ENCODE measurements around the gene VPS11.

The VPS11 gene

DNA sequence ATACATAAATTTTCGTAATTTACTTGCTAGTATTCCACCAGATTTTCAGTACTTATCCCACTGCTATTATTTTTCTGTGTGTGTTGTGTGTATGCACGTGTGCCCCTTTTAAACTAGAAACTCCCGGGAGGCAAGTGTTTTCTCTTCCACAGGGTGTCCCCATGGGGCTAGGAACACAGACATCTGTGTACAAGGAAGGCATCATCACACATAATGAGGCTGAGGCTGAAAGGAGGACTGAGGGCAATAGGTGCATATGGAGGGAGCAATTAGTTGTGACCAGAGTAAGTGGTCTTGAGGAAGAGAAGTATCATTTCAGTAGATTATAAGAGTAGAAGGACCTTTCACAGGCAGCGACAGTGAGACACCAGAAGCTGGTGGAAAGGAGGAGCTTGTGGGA, 36.2 kb downstream of the VPS11 start:
- no peaks in the 10 kb centered on the region for H3K36me3 ChIP-seq (ENCODE audit: insufficient read depth, low read length)
- no peak overlapping the region for H3K9ac ChIP-seq (ENCODE audit: low read depth, low read length, poor library complexity, severe bottlenecking)
- H3K4me1 ChIP-seq (ENCODE audit: insufficient read depth, low read length, poor library complexity, severe bottlenecking), result peaks cover 35% of the 10 kb centered on the region
- no peaks in the 10 kb centered on the region for H3K27me3 ChIP-seq (ENCODE audit: insufficient read depth, low read length, poor library complexity, severe bottlenecking)
- peaks cover 48% of the 10 kb centered on the region for H3K79me2 ChIP-seq (ENCODE audit: insufficient read depth, low read length)
- H2AFZ ChIP-seq (ENCODE audit: low read length), result no peak overlapping the region
- no peak for TF ChIP-seq EZH2phosphoT487 (IDR thresholded peaks at IDR 0.05; ENCODE audit: borderline replicate concordance)
- TF ChIP-seq, protein P1, sequence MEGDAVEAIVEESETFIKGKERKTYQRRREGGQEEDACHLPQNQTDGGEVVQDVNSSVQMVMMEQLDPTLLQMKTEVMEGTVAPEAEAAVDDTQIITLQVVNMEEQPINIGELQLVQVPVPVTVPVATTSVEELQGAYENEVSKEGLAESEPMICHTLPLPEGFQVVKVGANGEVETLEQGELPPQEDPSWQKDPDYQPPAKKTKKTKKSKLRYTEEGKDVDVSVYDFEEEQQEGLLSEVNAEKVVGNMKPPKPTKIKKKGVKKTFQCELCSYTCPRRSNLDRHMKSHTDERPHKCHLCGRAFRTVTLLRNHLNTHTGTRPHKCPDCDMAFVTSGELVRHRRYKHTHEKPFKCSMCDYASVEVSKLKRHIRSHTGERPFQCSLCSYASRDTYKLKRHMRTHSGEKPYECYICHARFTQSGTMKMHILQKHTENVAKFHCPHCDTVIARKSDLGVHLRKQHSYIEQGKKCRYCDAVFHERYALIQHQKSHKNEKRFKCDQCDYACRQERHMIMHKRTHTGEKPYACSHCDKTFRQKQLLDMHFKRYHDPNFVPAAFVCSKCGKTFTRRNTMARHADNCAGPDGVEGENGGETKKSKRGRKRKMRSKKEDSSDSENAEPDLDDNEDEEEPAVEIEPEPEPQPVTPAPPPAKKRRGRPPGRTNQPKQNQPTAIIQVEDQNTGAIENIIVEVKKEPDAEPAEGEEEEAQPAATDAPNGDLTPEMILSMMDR (conservative IDR thresholded peaks at IDR 0.05; ENCODE audit: low read length), result 0 out of 2 replicates have a peak, but pooled peaks have one; percentile 32
- no peak overlapping the region for H3K4me2 ChIP-seq (ENCODE audit: low read depth, low read length, poor library complexity, severe bottlenecking)
- no peaks in the 10 kb centered on the region for H3K9me2 ChIP-seq (replicated peaks; ENCODE audit: low read depth, low read length)
- no peaks in the 10 kb centered on the region for H3F3A ChIP-seq (ENCODE audit: low read depth)
- no peaks in the 10 kb centered on the region for H4K20me1 ChIP-seq (ENCODE audit: insufficient read depth, low read length, poor library complexity, severe bottlenecking)
- H3K4me3 ChIP-seq (ENCODE audit: low read length, poor library complexity, severe bottlenecking), result no peak overlapping the region
- no peaks in the 10 kb centered on the region for H3K9me3 ChIP-seq (ENCODE audit: insufficient read depth, low read depth, low read length)

DNA sequence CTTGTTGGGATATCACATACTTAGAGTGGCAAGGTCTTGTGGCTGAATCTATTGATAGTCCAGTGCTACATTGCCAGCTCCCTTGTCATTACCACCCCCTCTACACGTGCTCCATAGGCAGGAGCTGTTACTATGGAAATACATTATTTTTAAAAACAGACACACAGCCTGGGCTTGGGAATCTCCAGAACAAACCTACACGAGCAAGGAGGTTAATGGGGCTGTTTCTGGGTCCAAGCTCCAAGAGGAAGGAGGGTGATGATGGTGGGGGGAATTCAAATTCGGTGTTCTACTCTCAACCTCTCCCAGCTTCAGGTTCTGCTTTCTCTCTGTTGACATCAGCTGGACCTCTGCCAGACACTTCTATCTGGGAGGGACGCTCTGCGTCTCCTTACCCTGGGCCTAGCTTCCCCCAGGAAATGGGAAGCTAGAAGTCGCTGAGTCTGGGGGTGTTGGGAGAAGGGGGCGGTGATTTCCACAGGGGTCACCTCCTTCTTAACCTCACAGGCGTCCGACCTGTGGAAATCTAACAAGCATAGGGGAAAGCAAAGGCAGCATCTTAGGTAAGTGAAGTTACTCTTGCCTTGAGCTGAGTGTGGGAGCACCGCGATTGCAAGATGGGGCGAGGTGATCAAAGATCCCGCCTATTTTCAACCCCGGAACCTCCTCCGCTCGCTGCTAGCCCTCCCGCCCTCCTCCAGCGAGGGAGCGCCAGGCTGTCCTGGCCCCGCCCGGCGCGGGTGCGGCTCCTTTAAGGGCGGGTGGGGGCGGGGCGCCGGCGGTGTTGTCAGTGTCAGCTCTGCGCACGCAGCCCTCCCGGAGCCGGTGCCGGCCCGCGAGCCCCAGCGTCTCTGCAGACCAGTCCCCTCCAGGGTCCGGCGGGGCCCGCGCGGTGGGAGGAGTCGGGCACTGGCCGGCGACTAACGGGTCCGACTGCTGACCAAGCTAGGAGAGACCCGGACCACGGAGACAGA, 39.2 kb downstream of the VPS11 start, which contains the start of gene C2CD2L:
TSS of gene C2CD2L (plus strand) at position 781 of the 974 bp plus-strand sequence. CDS start 398 bp downstream, outside the sequence.
- H3K9me2 ChIP-seq (replicated peaks; ENCODE audit: low read depth, low read length), result no peaks in the 10 kb centered on the region
- no peaks in the 10 kb centered on the region for H3F3A ChIP-seq (ENCODE audit: low read depth)
- peak within 1 kb of the TSS; percentile 100 for H3K4me2 ChIP-seq (ENCODE audit: low read depth, low read length, poor library complexity, severe bottlenecking)
- peak within 1 kb of the TSS; percentile 92 for H3K9ac ChIP-seq (ENCODE audit: low read depth, low read length, poor library complexity, severe bottlenecking)
- no peaks in the 10 kb centered on the region for H4K20me1 ChIP-seq (ENCODE audit: insufficient read depth, low read length, poor library complexity, severe bottlenecking)
- peaks cover 35% of the 10 kb centered on the region for H3K79me2 ChIP-seq (ENCODE audit: insufficient read depth, low read length)
- TF ChIP-seq, protein P1 (conservative IDR thresholded peaks at IDR 0.05; ENCODE audit: low read length), result no peak
- TF ChIP-seq EZH2phosphoT487 (IDR thresholded peaks at IDR 0.05; ENCODE audit: borderline replicate concordance), result no peak
- H3K27me3 ChIP-seq (ENCODE audit: insufficient read depth, low read length, poor library complexity, severe bottlenecking), result no peaks in the 10 kb centered on the region
- peak within 1 kb of the TSS; percentile 96 for H2AFZ ChIP-seq (ENCODE audit: low read length)
- peak within 1 kb of the TSS; percentile 80 for H3K4me3 ChIP-seq (ENCODE audit: low read length, poor library complexity, severe bottlenecking)
- H3K9me3 ChIP-seq (ENCODE audit: insufficient read depth, low read depth, low read length), result no peaks in the 10 kb centered on the region
- H3K4me1 ChIP-seq (ENCODE audit: insufficient read depth, low read length, poor library complexity, severe bottlenecking), result peaks cover 36% of the 10 kb centered on the region
- peaks cover 4% of the 10 kb centered on the region; the same call in 1 of the 2 replicates for H3K36me3 ChIP-seq (ENCODE audit: insufficient read depth, low read length)

DNA sequence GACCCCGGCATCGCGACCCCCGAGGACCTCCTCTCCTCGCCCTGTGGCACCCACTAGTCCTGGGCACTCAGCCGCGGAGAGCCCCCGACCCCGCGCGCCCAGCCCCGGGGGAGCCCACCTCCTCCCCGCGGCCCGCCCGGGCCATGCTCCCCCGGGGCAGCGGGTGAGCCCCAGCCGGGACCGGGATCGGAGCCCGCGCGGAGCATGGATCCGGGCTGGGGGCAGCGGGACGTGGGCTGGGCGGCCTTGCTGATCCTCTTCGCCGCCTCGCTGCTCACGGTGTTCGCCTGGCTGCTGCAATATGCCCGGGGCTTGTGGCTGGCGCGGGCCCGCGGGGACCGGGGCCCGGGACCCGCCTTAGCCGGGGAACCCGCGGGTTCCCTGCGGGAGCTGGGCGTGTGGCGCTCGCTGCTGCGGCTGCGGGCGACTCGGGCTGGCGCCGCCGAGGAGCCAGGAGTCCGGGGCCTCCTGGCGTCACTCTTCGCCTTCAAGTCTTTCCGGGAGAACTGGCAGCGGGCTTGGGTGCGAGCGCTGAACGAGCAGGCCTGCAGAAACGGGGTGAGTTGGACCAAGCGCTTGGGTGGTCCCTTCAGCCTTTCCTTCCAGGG, 40.0 kb downstream of the VPS11 start:
- H3K79me2 ChIP-seq (ENCODE audit: insufficient read depth, low read length), result peaks cover 35% of the 10 kb centered on the region
- no peaks in the 10 kb centered on the region for H3K27me3 ChIP-seq (ENCODE audit: insufficient read depth, low read length, poor library complexity, severe bottlenecking)
- H3K4me2 ChIP-seq (ENCODE audit: low read depth, low read length, poor library complexity, severe bottlenecking), result peak overlapping the region; percentile 100
- H3K9me2 ChIP-seq (replicated peaks; ENCODE audit: low read depth, low read length), result no peaks in the 10 kb centered on the region
- peak overlapping the region; percentile 80 for H3K4me3 ChIP-seq (ENCODE audit: low read length, poor library complexity, severe bottlenecking)
- H3F3A ChIP-seq (ENCODE audit: low read depth), result no peaks in the 10 kb centered on the region
- H3K9ac ChIP-seq (ENCODE audit: low read depth, low read length, poor library complexity, severe bottlenecking), result peak overlapping the region; percentile 92
- peaks cover 4% of the 10 kb centered on the region; the same call in 1 of the 2 replicates for H3K36me3 ChIP-seq (ENCODE audit: insufficient read depth, low read length)
- H2AFZ ChIP-seq (ENCODE audit: low read length), result peak overlapping the region; percentile 72; the same call in 1 of the 2 replicates
- peaks cover 36% of the 10 kb centered on the region for H3K4me1 ChIP-seq (ENCODE audit: insufficient read depth, low read length, poor library complexity, severe bottlenecking)
- TF ChIP-seq EZH2phosphoT487 (IDR thresholded peaks at IDR 0.05; ENCODE audit: borderline replicate concordance), result no peak
- TF ChIP-seq, protein P1 (conservative IDR thresholded peaks at IDR 0.05; ENCODE audit: low read length), result no peak
- H4K20me1 ChIP-seq (ENCODE audit: insufficient read depth, low read length, poor library complexity, severe bottlenecking), result no peaks in the 10 kb centered on the region
- H3K9me3 ChIP-seq (ENCODE audit: insufficient read depth, low read depth, low read length), result no peaks in the 10 kb centered on the region
